GM23338 (cell line): ENCODE results near the gene ZNF532. TPM values are rescaled to one million over a fixed set of nuclear protein-coding genes. Genes with fewer than 3 reads are reported as not detected.

Source experiments
- ATAC-seq: fragments of 200-7000 bp; cut with Tn5 transposase; 3 replicates; pipeline ENCODE4 v1.9.1; 2020
- DNase-seq: peaks from one replicate; pipeline ENCODE4 v3.0.0-alpha.2; 2015; ENCODE audit warnings: low spot score
- H2AFZ ChIP-seq: fragments of 200-600 bp; sonication (generic); 2 replicates; pipeline ENCODE4 v1.8.0; 2016; ENCODE audit warnings: antibody characterized with exemption, mild to moderate bottlenecking, moderate library complexity
- H3F3A ChIP-seq: fragments of 200-600 bp; sonication (generic); replicated peaks from 2 replicates; pipeline ENCODE4 v1.8.0; 2017; ENCODE audit warnings: antibody characterized with exemption, mixed run types, low read depth
- H3K27ac ChIP-seq: fragments of 200-600 bp; sonication (generic); 2 replicates; pipeline ENCODE4 v1.6.1; 2016; ENCODE audit warnings: low read depth
- H3K27me3 ChIP-seq: fragments of 200-600 bp; sonication (generic); 2 replicates; pipeline ENCODE4 v1.8.0; 2016; ENCODE audit warnings: mild to moderate bottlenecking, mixed run types, moderate library complexity; ENCODE audit not compliant: insufficient read depth
- H3K36me3 ChIP-seq: fragments of 200-600 bp; sonication (generic); 2 replicates; pipeline ENCODE4 v1.8.0; 2016; ENCODE audit warnings: mild to moderate bottlenecking; ENCODE audit not compliant: insufficient read depth
- H3K4me1 ChIP-seq: fragments of 200-600 bp; sonication (generic); 2 replicates; pipeline ENCODE4 v1.8.0; 2016; ENCODE audit warnings: mild to moderate bottlenecking, moderate library complexity; ENCODE audit not compliant: insufficient read depth
- H3K4me2 ChIP-seq: fragments of 200-600 bp; sonication (generic); 2 replicates; pipeline ENCODE4 v1.7.1; 2017; ENCODE audit warnings: mixed run types
- H3K4me3 ChIP-seq: fragments of 200-600 bp; sonication (generic); 2 replicates; pipeline ENCODE4 v1.6.1; 2016; ENCODE audit warnings: mixed run types
- H3K79me2 ChIP-seq: fragments of 200-600 bp; sonication (generic); replicated peaks from 2 replicates; pipeline ENCODE4 v1.8.0; 2017; ENCODE audit warnings: mild to moderate bottlenecking; ENCODE audit not compliant: insufficient read depth
- H3K9me2 ChIP-seq: fragments of 200-600 bp; sonication (generic); 2 replicates; pipeline ENCODE4 v1.8.0; 2017; ENCODE audit not compliant: insufficient read depth
- H4K20me1 ChIP-seq: fragments of 200-600 bp; sonication (generic); replicated peaks from 2 replicates; pipeline ENCODE4 v1.8.0; 2017; ENCODE audit warnings: mild to moderate bottlenecking; ENCODE audit not compliant: insufficient read depth
- H3K27ac Mint-ChIP-seq: 2 replicates; pipeline ENCODE4 v1.8.0; 2020; ENCODE audit warnings: inconsistent platforms, mild to moderate bottlenecking, moderate library complexity, mixed read lengths
- H3K27me3 Mint-ChIP-seq: 3 replicates; pipeline ENCODE4 v1.8.0; 2022; ENCODE audit warnings: low read depth, mild to moderate bottlenecking, moderate library complexity, mixed read lengths, inconsistent platforms; ENCODE audit not compliant: insufficient read depth, poor library complexity
- H3K36me3 Mint-ChIP-seq: 3 replicates; pipeline ENCODE4 v1.8.0; 2021; ENCODE audit warnings: low read depth, mild to moderate bottlenecking, inconsistent platforms, moderate library complexity, mixed read lengths
- H3K4me1 Mint-ChIP-seq: 3 replicates; pipeline ENCODE4 v1.8.0; 2020; ENCODE audit warnings: mild to moderate bottlenecking, inconsistent platforms, mixed read lengths
- H3K4me3 Mint-ChIP-seq: 3 replicates; pipeline ENCODE4 v1.8.0; 2021; ENCODE audit warnings: moderate library complexity, mild to moderate bottlenecking, inconsistent platforms, mixed read lengths
- H3K9me3 Mint-ChIP-seq: 3 replicates; pipeline ENCODE4 v1.8.0; 2020; ENCODE audit warnings: moderate library complexity, mild to moderate bottlenecking, inconsistent platforms, mixed read lengths
- ETS1 ChIP-seq: IDR thresholded peaks from 2 replicates; pipeline ENCODE4 v1.6.1; 2016; ENCODE audit warnings: antibody characterized with exemption
- EZH2 ChIP-seq: fragments of 200-600 bp; sonication (generic); IDR thresholded peaks from one replicate; pipeline ENCODE4 v1.8.0; 2017; ENCODE audit warnings: antibody characterized with exemption, mild to moderate bottlenecking, low read depth; ENCODE audit not compliant: unreplicated experiment
- EZH2phosphoT487 ChIP-seq: fragments of 200-600 bp; sonication (generic); IDR thresholded peaks from one replicate; pipeline ENCODE4 v1.8.1; 2018; ENCODE audit warnings: antibody characterized with exemption; ENCODE audit not compliant: unreplicated experiment
- NANOG ChIP-seq: IDR thresholded peaks from 2 replicates; pipeline ENCODE4 v1.6.1; 2016; ENCODE audit warnings: antibody characterized with exemption, borderline replicate concordance
- POLR2AphosphoS5 ChIP-seq: IDR thresholded peaks from 2 replicates; pipeline ENCODE4 v1.6.1; 2016; ENCODE audit warnings: antibody characterized with exemption, low read depth
- REST ChIP-seq: IDR thresholded peaks from one replicate; pipeline ENCODE4 v1.6.1; 2018; ENCODE audit warnings: antibody characterized with exemption; ENCODE audit not compliant: unreplicated experiment
- ZNF114 ChIP-seq: fragments of 250-450 bp; sonication (Bioruptor Pico); IDR thresholded peaks from 2 replicates; pipeline ENCODE4 v1.5.0; 2020; ENCODE audit warnings: mild to moderate bottlenecking, moderate library complexity
- ZNF331 ChIP-seq: fragments of 250-450 bp; sonication (Bioruptor Pico); IDR thresholded peaks from 2 replicates; pipeline ENCODE4 v1.5.0; 2020; ENCODE audit warnings: low read depth, mild to moderate bottlenecking, moderate library complexity
- polyA plus RNA-seq: library from polyadenylated mRNA; unstranded; fragments of >200 nt; fragmentation: Nextera tagmentation; extraction: Ambion mirVana; gene quantifications from 2 replicates; pipeline ENCODE4 v1.2.1, GENCODE V29; 2016
- total RNA-seq: library from RNA; depleted of rRNA; stranded (reverse); fragments of >200 nt; shearing (Covaris generic); gene quantifications from 2 replicates; pipeline ENCODE4 v1.2.3, GENCODE V29; 2014

ZNF532 gene
- total and polyA plus RNA-seq, 2 experiments from 2014 or later, result 51.5 to 225 TPM

- Histone ChIP-seq H3F3A (peaks cover 19% of the 10 kb centered on the region; the same call in 1 of the 2 replicates), H3K27me3 (no peaks in the 10 kb centered on the region), H2AFZ (no peak overlapping the region), H3K27ac (peak overlapping the region; percentile 93), H3K4me3 (peak overlapping the region; percentile 51), H3K9me2 (no peaks in the 10 kb centered on the region), H3K4me1 (peaks cover 54% of the 10 kb centered on the region), H3K4me2 (peak overlapping the region; percentile 75), H3K36me3 (peaks cover 29% of the 10 kb centered on the region), H3K79me2 (peaks cover 70% of the 10 kb centered on the region), H4K20me1 (0 out of 2 replicates have a peak, but pooled peaks cover 10% of the 10 kb centered on the region)
- DNase-seq (no peak), ATAC-seq (no peak)
- peaks cover 14% of the 10 kb centered on the region for H3K27me3 Mint-ChIP-seq
- H3K27ac Mint-ChIP-seq, result peak overlapping the region; percentile 97
- TF ChIP-seq EZH2 (no peak), EZH2phosphoT487 (no peak), POLR2AphosphoS5 (no peak)
- peak overlapping the region; percentile 72 for H3K4me3 Mint-ChIP-seq
- peaks cover 69% of the 10 kb centered on the region for H3K36me3 Mint-ChIP-seq
- H3K9me3 Mint-ChIP-seq, result peaks cover 9% of the 10 kb centered on the region
- peaks cover 78% of the 10 kb centered on the region for H3K4me1 Mint-ChIP-seq
Observed at GRCh38 chr18:58865701-58866065, 1.0 kb downstream of the ZNF532 start.

- peak overlapping the region; percentile 72 for H3K4me3 Mint-ChIP-seq
- Histone ChIP-seq H2AFZ (no peak overlapping the region), H3K27ac (peak overlapping the region; percentile 93), H3K9me2 (no peaks in the 10 kb centered on the region), H3K36me3 (peaks cover 34% of the 10 kb centered on the region), H3F3A (peaks cover 19% of the 10 kb centered on the region; the same call in 1 of the 2 replicates), H3K4me3 (peak overlapping the region; percentile 51), H3K4me2 (peak overlapping the region; percentile 75), H3K79me2 (peaks cover 76% of the 10 kb centered on the region), H3K4me1 (peaks cover 54% of the 10 kb centered on the region), H3K27me3 (no peaks in the 10 kb centered on the region), H4K20me1 (peaks cover 10% of the 10 kb centered on the region; the same call in 1 of the 2 replicates)
- H3K27me3 Mint-ChIP-seq, result peaks cover 14% of the 10 kb centered on the region
- DNase-seq (no peak), ATAC-seq (no peak)
- peaks cover 76% of the 10 kb centered on the region for H3K4me1 Mint-ChIP-seq
- peaks cover 9% of the 10 kb centered on the region for H3K9me3 Mint-ChIP-seq
- H3K27ac Mint-ChIP-seq, result peak overlapping the region; percentile 97
- peaks cover 74% of the 10 kb centered on the region for H3K36me3 Mint-ChIP-seq
- TF ChIP-seq NANOG, result no peak
- no peak for TF ChIP-seq ETS1
- TF ChIP-seq ZNF331 (CRISPR knock-in tag), result no peak
- no peak for TF ChIP-seq EZH2phosphoT487
Observed at GRCh38 chr18:58866066-58866772, 1.5 kb downstream of the ZNF532 start.

- H3K36me3 ChIP-seq, result peaks cover 39% of the 10 kb centered on the region
- peaks cover 80% of the 10 kb centered on the region for H3K36me3 Mint-ChIP-seq
Observed at GRCh38 chr18:58866773-58867150, 2.1 kb downstream of the ZNF532 start.

More at GRCh38 chr18:58866773-58867150, 2.1 kb downstream of the ZNF532 start:
- peaks cover 55% of the 10 kb centered on the region for H3K4me1 ChIP-seq
- no peak for ATAC-seq
- Mint-ChIP-seq H3K4me1 (peaks cover 75% of the 10 kb centered on the region), H3K9me3 (peaks cover 9% of the 10 kb centered on the region), H3K27ac (peak overlapping the region; percentile 97), H3K4me3 (peak overlapping the region; percentile 72), H3K27me3 (peaks cover 12% of the 10 kb centered on the region)
- no peak overlapping the region for H2AFZ ChIP-seq
- H3K79me2 ChIP-seq, result peaks cover 81% of the 10 kb centered on the region
- no peak for DNase-seq
- H3K4me2 ChIP-seq, result peak overlapping the region; percentile 75
- peaks cover 19% of the 10 kb centered on the region; the same call in 1 of the 2 replicates for H3F3A ChIP-seq
- H3K27me3 ChIP-seq, result no peaks in the 10 kb centered on the region
- TF ChIP-seq EZH2phosphoT487, result no peak
- no peak for TF ChIP-seq ETS1
- TF ChIP-seq EZH2, result no peak
- TF ChIP-seq ZNF114, result no peak
- no peak for TF ChIP-seq REST
- peak overlapping the region; percentile 93 for H3K27ac ChIP-seq
- H3K9me2 ChIP-seq, result no peaks in the 10 kb centered on the region
- H4K20me1 ChIP-seq, result peaks cover 10% of the 10 kb centered on the region; the same call in 1 of the 2 replicates
- peak overlapping the region; percentile 51 for H3K4me3 ChIP-seq
